Measurements from ENCODE around the gene SPATS1.

Gene SPATS1

GRCh38 chr6:44300292-44300823 lies 42.1 kb upstream of the SPATS1 start:
- Histone ChIP-seq H3K9me3 (ENCODE audit: insufficient read depth, low read depth, low read length) (no peaks in the 10 kb centered on the region), H3K9me2 (replicated peaks; ENCODE audit: low read depth, low read length) (no peaks in the 10 kb centered on the region), H3K9ac (ENCODE audit: low read depth, low read length, poor library complexity, severe bottlenecking) (no peak overlapping the region), H3K79me2 (ENCODE audit: insufficient read depth, low read length) (no peaks in the 10 kb centered on the region), H2AFZ (ENCODE audit: low read length) (no peak overlapping the region), H3K36me3 (ENCODE audit: insufficient read depth, low read length) (peaks cover 49% of the 10 kb centered on the region; the same call in 1 of the 2 replicates), H3F3A (ENCODE audit: low read depth) (no peaks in the 10 kb centered on the region), H3K27me3 (ENCODE audit: insufficient read depth, low read length, poor library complexity, severe bottlenecking) (no peaks in the 10 kb centered on the region), H3K4me2 (ENCODE audit: low read depth, low read length, poor library complexity, severe bottlenecking) (no peak overlapping the region), H4K20me1 (ENCODE audit: insufficient read depth, low read length, poor library complexity, severe bottlenecking) (no peaks in the 10 kb centered on the region), H3K4me1 (ENCODE audit: insufficient read depth, low read length, poor library complexity, severe bottlenecking) (no peaks in the 10 kb centered on the region), H3K4me3 (ENCODE audit: low read length, poor library complexity, severe bottlenecking) (no peak overlapping the region)
- TF ChIP-seq EZH2phosphoT487 (IDR thresholded peaks at IDR 0.05; ENCODE audit: borderline replicate concordance), result no peak
- TF ChIP-seq CTCF (conservative IDR thresholded peaks at IDR 0.05; ENCODE audit: low read length), result no peak

- Histone ChIP-seq H3K4me3 (ENCODE audit: low read length, poor library complexity, severe bottlenecking) (no peak overlapping the region), H3K4me1 (ENCODE audit: insufficient read depth, low read length, poor library complexity, severe bottlenecking) (no peaks in the 10 kb centered on the region), H3K79me2 (ENCODE audit: insufficient read depth, low read length) (no peaks in the 10 kb centered on the region), H2AFZ (ENCODE audit: low read length) (no peak overlapping the region), H3K36me3 (ENCODE audit: insufficient read depth, low read length) (peaks cover 55% of the 10 kb centered on the region; the same call in 1 of the 2 replicates), H3K9me3 (ENCODE audit: insufficient read depth, low read depth, low read length) (no peaks in the 10 kb centered on the region), H3K9ac (ENCODE audit: low read depth, low read length, poor library complexity, severe bottlenecking) (no peak overlapping the region), H4K20me1 (ENCODE audit: insufficient read depth, low read length, poor library complexity, severe bottlenecking) (no peaks in the 10 kb centered on the region), H3K4me2 (ENCODE audit: low read depth, low read length, poor library complexity, severe bottlenecking) (no peak overlapping the region), H3K27me3 (ENCODE audit: insufficient read depth, low read length, poor library complexity, severe bottlenecking) (no peaks in the 10 kb centered on the region), H3K9me2 (replicated peaks; ENCODE audit: low read depth, low read length) (no peaks in the 10 kb centered on the region), H3F3A (ENCODE audit: low read depth) (no peaks in the 10 kb centered on the region)
- TF ChIP-seq CTCF (conservative IDR thresholded peaks at IDR 0.05; ENCODE audit: low read length) (no peak), EZH2phosphoT487 (IDR thresholded peaks at IDR 0.05; ENCODE audit: borderline replicate concordance) (no peak)
Measured at GRCh38 chr6:44301106-44301505, 41.3 kb upstream of the SPATS1 start.

- Histone ChIP-seq H3F3A (ENCODE audit: low read depth) (no peaks in the 10 kb centered on the region), H3K4me2 (ENCODE audit: low read depth, low read length, poor library complexity, severe bottlenecking) (no peak overlapping the region), H3K79me2 (ENCODE audit: insufficient read depth, low read length) (no peaks in the 10 kb centered on the region), H4K20me1 (ENCODE audit: insufficient read depth, low read length, poor library complexity, severe bottlenecking) (no peaks in the 10 kb centered on the region), H3K4me3 (ENCODE audit: low read length, poor library complexity, severe bottlenecking) (no peak overlapping the region), H2AFZ (ENCODE audit: low read length) (no peak overlapping the region), H3K4me1 (ENCODE audit: insufficient read depth, low read length, poor library complexity, severe bottlenecking) (no peaks in the 10 kb centered on the region), H3K9me3 (ENCODE audit: insufficient read depth, low read depth, low read length) (no peaks in the 10 kb centered on the region), H3K27me3 (ENCODE audit: insufficient read depth, low read length, poor library complexity, severe bottlenecking) (no peaks in the 10 kb centered on the region), H3K9me2 (replicated peaks; ENCODE audit: low read depth, low read length) (no peaks in the 10 kb centered on the region), H3K36me3 (ENCODE audit: insufficient read depth, low read length) (peaks cover 55% of the 10 kb centered on the region; the same call in 1 of the 2 replicates), H3K9ac (ENCODE audit: low read depth, low read length, poor library complexity, severe bottlenecking) (no peak overlapping the region)
- TF ChIP-seq CTCF (conservative IDR thresholded peaks at IDR 0.05; ENCODE audit: low read length) (no peak), EZH2phosphoT487 (IDR thresholded peaks at IDR 0.05; ENCODE audit: borderline replicate concordance) (no peak)
Measured at GRCh38 chr6:44301782-44302564, 40.5 kb upstream of the SPATS1 start.

All from Loucy (cell line).